Endothelial cell of umbilical vein (primary cell): Measurements from ENCODE around the gene ETHE1. TPM values are rescaled to one million over a fixed set of nuclear protein-coding genes. Genes with fewer than 3 reads are reported as not detected.

Experiments
- BruUV-seq: library from RNA; stranded (reverse); fragments of 400-500 nt; replicated peaks from 2 replicates; lab custom pipeline; 2021; lab: Mats Ljungman, UMichigan
- CTCF ChIA-PET: fragments of 300-600, 350-600 bp; sonication (Branson Sonifier 250); formaldehyde crosslinking; loops from one replicate; lab custom pipeline; 2021; ENCODE audit warnings: antibody characterized with exemption, inconsistent platforms; lab: Charles Lee
- POLR2A ChIA-PET: fragments of 300-600, 350-600 bp; sonication (Branson Sonifier 250); formaldehyde crosslinking; loops from one replicate; lab custom pipeline; 2021; ENCODE audit warnings: antibody characterized with exemption, inconsistent platforms; lab: Charles Lee
- DNase-seq: peaks from one replicate; pipeline ENCODE4 v3.0.0-alpha.2; 2011; ENCODE audit warnings: low read depth, low spot score
- FAIRE-seq: peaks from 2 replicates; lab custom pipeline; 2011; peaks lifted over from hg19 to GRCh38; lab: Jason Lieb, UNC
- H2AFZ ChIP-seq: 2 replicates; pipeline ENCODE4 v1.6.0; 2012; ENCODE audit warnings: low read depth, low read length, control low read depth, inconsistent platforms
- H3K27ac ChIP-seq: 2 replicates; pipeline ENCODE4 v1.5.1; 2011; ENCODE audit warnings: low read depth, mild to moderate bottlenecking, control low read depth, low read length, moderate library complexity; ENCODE audit not compliant: insufficient read depth
- H3K27me3 ChIP-seq, 2 experiments: 2 replicates each; pipeline versions ENCODE4 v1.6.0 to v1.6.1; 2011; ENCODE audit warnings: low read length in 2 of 2, mixed read lengths in 1 of 2; ENCODE audit not compliant: control insufficient read depth in 2 of 2, insufficient read depth in 2 of 2
- H3K36me3 ChIP-seq, 2 experiments: 2 replicates in 1 of 2; 3 replicates in 1 of 2; pipeline ENCODE4 v1.5.1; 2011; ENCODE audit warnings: low read length in 2 of 2, mild to moderate bottlenecking in 1 of 2, moderate library complexity in 1 of 2; ENCODE audit not compliant: control insufficient read depth in 2 of 2, insufficient read depth in 2 of 2; ENCODE audit errors: extremely low read depth in 1 of 2
- H3K4me1 ChIP-seq: 3 replicates; pipeline ENCODE4 v1.5.1; 2011; ENCODE audit warnings: mild to moderate bottlenecking, low read length; ENCODE audit not compliant: control insufficient read depth, insufficient read depth; ENCODE audit errors: extremely low read depth
- H3K4me2 ChIP-seq: 2 replicates; pipeline ENCODE4 v1.6.1; 2011; ENCODE audit warnings: low read length, control low read depth, mixed read lengths; ENCODE audit not compliant: insufficient read depth
- H3K4me3 ChIP-seq, 3 experiments: fragments of 200-600 bp in 1 of 3; sonication (generic), shearing (Covaris generic) in 1 of 3; replicated peaks in 1 of 3; 2 replicates each; pipeline ENCODE4 v1.5.1; 2011 to 2016; ENCODE audit warnings: control low read depth in 3 of 3, low read length in 3 of 3, mild to moderate bottlenecking in 2 of 3, inconsistent platforms in 1 of 3, low read depth in 1 of 3, moderate library complexity in 1 of 3; ENCODE audit not compliant: insufficient read depth in 1 of 3
- H3K79me2 ChIP-seq: 2 replicates; pipeline ENCODE4 v1.6.0; 2012; ENCODE audit warnings: low read length, inconsistent platforms; ENCODE audit not compliant: control insufficient read depth, insufficient read depth
- H3K9ac ChIP-seq: replicated peaks from 2 replicates; pipeline ENCODE3; 2011; ENCODE audit warnings: low read length, control low read depth; ENCODE audit not compliant: insufficient read depth; ENCODE audit errors: extremely low read depth
- H3K9me1 ChIP-seq: replicated peaks from 3 replicates; pipeline ENCODE4 v1.6.0; 2011; ENCODE audit warnings: mild to moderate bottlenecking, low read length; ENCODE audit not compliant: control insufficient read depth, insufficient read depth; ENCODE audit errors: extremely low read depth
- H3K9me3 ChIP-seq: replicated peaks from 2 replicates; pipeline ENCODE4 v1.5.1; 2012; ENCODE audit warnings: low read length, inconsistent platforms; ENCODE audit not compliant: control insufficient read depth, insufficient read depth
- H4K20me1 ChIP-seq: replicated peaks from 2 replicates; pipeline ENCODE3; 2011; ENCODE audit warnings: mild to moderate bottlenecking, low read length; ENCODE audit not compliant: control insufficient read depth, insufficient read depth; ENCODE audit errors: extremely low read depth
- EZH2 ChIP-seq: IDR thresholded peaks from 2 replicates; pipeline ENCODE4 v1.6.1; 2012; ENCODE audit warnings: borderline replicate concordance, low read depth, mild to moderate bottlenecking, moderate library complexity, low read length, inconsistent platforms; ENCODE audit not compliant: severe bottlenecking
- FOS ChIP-seq: IDR thresholded peaks from 2 replicates; pipeline ENCODE4 v1.6.1; 2011; ENCODE audit warnings: mild to moderate bottlenecking, low read length, moderate library complexity, borderline replicate concordance; ENCODE audit not compliant: insufficient read depth
- GATA2 ChIP-seq: IDR thresholded peaks from 2 replicates; pipeline ENCODE4 v1.7.0; 2011; ENCODE audit warnings: low read depth, mild to moderate bottlenecking, moderate library complexity, mixed read lengths, low read length; ENCODE audit not compliant: insufficient read length, insufficient read depth
- JUN ChIP-seq: IDR thresholded peaks from 2 replicates; pipeline ENCODE4 v1.6.1; 2011; ENCODE audit warnings: borderline replicate concordance, low read depth; ENCODE audit not compliant: insufficient read length, insufficient read depth
- MYC ChIP-seq: IDR thresholded peaks from one replicate; pipeline ENCODE4 v1.6.1; 2011; ENCODE audit warnings: mild to moderate bottlenecking, low read depth, low read length
- POLR2A ChIP-seq: IDR thresholded peaks from 2 replicates; pipeline ENCODE4 v1.6.1; 2012; ENCODE audit warnings: low read depth, mild to moderate bottlenecking, control low read depth, low read length
- POLR2AphosphoS5 ChIP-seq: IDR thresholded peaks from 2 replicates; pipeline ENCODE4 v1.6.1; 2012; ENCODE audit warnings: low read depth, mild to moderate bottlenecking, control low read depth, low read length, moderate library complexity; ENCODE audit not compliant: insufficient read depth
- dilution Hi-C: fragments of 300-500 bp; cut with MboI; formaldehyde crosslinking; loops from one replicate; pipeline ENCODE4 v1.15.0; 2019; ENCODE audit warnings: low sequenced_read_pairs; ENCODE audit not compliant: extremely low pct_ligation_motif_present
- intact Hi-C: fragments of 100-400 bp; cut with micrococcal nuclease; formaldehyde crosslinking; loops from one replicate; pipeline ENCODE4 v1.10.0; 2022
- polyA plus RNA-seq, 4 experiments: library from polyadenylated mRNA; depleted of rRNA in 3 of 4; stranded (reverse) in 3 of 4; unstranded in 1 of 4; fragments of >200 nt; gene quantifications; 2 replicates each; pipeline versions ENCODE4 v1.2.1 to v1.2.3, GENCODE V29; 2011 to 2012; ENCODE audit warnings: missing spikeins in 1 of 4
- total RNA-seq: library from RNA; stranded (reverse); gene quantifications from 2 replicates; pipeline ENCODE4 v1.2.3, GENCODE V29; 2021
- TF ChIP-seq, protein P1 (sequence below), 2 donors: IDR thresholded peaks; 1 replicate in 1 of 2; 2 replicates in 1 of 2; pipeline ENCODE4 v1.5.1; 2011; ENCODE audit warnings: low read length in 2 of 2, mild to moderate bottlenecking in 2 of 2, moderate library complexity in 2 of 2, control low read depth in 1 of 2, inconsistent platforms in 1 of 2, low read depth in 1 of 2; ENCODE audit not compliant: insufficient read depth in 1 of 2; ENCODE audit errors: extremely low read depth in 1 of 2
- TF ChIP-seq, protein P2 (sequence below): IDR thresholded peaks from 2 replicates; pipeline ENCODE4 v1.6.1; 2011; ENCODE audit not compliant: insufficient read depth, insufficient read length

The ETHE1 gene
- total and polyA plus RNA-seq, 2 donors (not counting 3 experiments of a cell fraction or from before 2014, with no cell fraction given) = 34.5 to 124 TPM

DNA sequence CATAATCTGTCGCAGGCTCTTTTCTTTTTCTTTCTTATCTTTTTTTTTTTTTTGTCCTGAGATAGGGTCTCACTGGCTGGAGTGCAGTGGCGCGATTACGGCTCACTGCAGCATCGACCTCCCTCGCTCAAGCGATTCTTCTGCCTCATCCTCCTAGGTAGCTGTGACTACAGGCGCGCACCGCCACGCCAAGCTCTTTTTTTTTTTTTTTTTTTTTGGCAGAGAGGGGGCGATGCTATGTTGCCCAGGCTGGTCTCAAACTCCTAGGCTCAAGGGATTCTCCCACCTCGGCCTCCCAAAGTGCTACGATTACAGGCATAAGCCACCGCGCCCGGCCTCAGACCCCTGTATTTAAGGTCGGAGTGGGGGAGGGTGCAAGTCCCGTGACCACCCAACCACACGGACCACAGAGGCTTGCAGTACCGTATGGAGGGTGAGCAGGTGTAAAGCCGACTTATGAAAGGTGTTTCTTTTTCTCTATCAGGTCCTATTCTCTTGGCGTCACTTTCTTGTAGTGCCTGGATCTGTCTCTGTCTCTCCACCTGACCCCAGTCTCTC lies 24.5 kb downstream of the ETHE1 start:
- Histone ChIP-seq H4K20me1 (no peaks in the 10 kb centered on the region), H3K9me3 (no peaks in the 10 kb centered on the region), H3K79me2 (no peaks in the 10 kb centered on the region), H3K9me1 (no peaks in the 10 kb centered on the region), H2AFZ (no peak overlapping the region), H3K27ac (no peak overlapping the region), H3K4me1 (peaks cover 11% of the 10 kb centered on the region), H3K9ac (no peak overlapping the region), H3K36me3 (no peaks in the 10 kb centered on the region), H3K27me3 (no peaks in the 10 kb centered on the region), H3K4me3 (no peak overlapping the region), H3K4me2 (no peak overlapping the region)
- CTCF ChIA-PET = interaction anchor here (0.8 to 1.5 kb wide), 3 partner anchors 17 to 55 kb away, joined by 3 to 10 read pairs (median 8); no protein-coding TSS in a partner anchor
- DNase-seq (no peak), FAIRE-seq (no peak)
- POLR2A ChIA-PET = no interaction called here
- no peak for TF ChIP-seq JUN
- no peak for TF ChIP-seq MYC
- TF ChIP-seq GATA2 = no peak
- TF ChIP-seq, protein P1, sequence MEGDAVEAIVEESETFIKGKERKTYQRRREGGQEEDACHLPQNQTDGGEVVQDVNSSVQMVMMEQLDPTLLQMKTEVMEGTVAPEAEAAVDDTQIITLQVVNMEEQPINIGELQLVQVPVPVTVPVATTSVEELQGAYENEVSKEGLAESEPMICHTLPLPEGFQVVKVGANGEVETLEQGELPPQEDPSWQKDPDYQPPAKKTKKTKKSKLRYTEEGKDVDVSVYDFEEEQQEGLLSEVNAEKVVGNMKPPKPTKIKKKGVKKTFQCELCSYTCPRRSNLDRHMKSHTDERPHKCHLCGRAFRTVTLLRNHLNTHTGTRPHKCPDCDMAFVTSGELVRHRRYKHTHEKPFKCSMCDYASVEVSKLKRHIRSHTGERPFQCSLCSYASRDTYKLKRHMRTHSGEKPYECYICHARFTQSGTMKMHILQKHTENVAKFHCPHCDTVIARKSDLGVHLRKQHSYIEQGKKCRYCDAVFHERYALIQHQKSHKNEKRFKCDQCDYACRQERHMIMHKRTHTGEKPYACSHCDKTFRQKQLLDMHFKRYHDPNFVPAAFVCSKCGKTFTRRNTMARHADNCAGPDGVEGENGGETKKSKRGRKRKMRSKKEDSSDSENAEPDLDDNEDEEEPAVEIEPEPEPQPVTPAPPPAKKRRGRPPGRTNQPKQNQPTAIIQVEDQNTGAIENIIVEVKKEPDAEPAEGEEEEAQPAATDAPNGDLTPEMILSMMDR (IDR thresholded peaks at IDR 0.05; ENCODE audit: extremely low read depth in 1 of 2, insufficient read depth in 1 of 2, low read depth in 1 of 2, low read length in 2 of 2) = no peak
- TF ChIP-seq, protein P2, sequence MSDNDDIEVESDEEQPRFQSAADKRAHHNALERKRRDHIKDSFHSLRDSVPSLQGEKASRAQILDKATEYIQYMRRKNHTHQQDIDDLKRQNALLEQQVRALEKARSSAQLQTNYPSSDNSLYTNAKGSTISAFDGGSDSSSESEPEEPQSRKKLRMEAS = no peak
- TF ChIP-seq EZH2 = no peak
- TF ChIP-seq FOS = no peak
- TF ChIP-seq POLR2AphosphoS5 = no peak
- no peak for TF ChIP-seq POLR2A
- intact Hi-C loops (no loop called here), dilution Hi-C loops (no loop called here)
- BruUV-seq = no TSS peak
